ENCODE data around the gene CCDC175.

DNA sequence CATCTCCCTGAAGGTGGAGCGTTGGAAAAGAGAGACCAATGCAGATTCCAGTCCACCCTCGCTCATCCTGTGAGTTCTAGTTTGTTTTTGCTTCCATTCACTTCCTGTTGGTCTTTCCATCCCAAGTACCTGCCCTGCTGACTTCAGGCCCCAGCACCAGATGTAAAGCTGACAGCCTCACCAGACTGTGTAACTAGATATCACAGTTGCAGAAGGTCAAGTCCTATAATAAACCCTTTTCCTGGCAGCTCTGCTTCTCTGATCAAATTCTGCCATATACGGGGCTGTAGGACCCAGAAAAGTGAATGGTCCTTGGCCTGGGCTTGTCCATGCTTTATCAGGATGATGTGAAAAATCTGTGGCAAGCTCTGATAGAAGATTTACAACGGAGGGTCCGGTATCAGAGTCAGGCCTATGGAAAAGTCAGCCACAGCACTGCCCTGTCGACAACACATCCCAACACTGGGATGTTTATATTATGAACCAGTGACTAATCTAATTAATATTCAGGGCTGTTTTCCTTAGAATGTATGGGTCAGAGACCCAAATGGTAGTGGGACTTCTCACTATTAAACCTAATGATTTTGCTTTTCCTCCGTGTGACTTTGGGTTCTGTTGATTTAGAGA lies 42.1 kb downstream of the CCDC175 start:
- TF ChIP-seq CTCF (IDR thresholded peaks at IDR 0.05), result no peak
- no peak for TF ChIP-seq POLR2A (IDR thresholded peaks at IDR 0.05; ENCODE audit: low read depth)

All from esophagus muscularis mucosa (tissue), 3 donors.